Activated CD8-positive, alpha-beta T cell treated with anti-CD3 and anti-CD28 coated beads, Interleukin-2, amount 10 ng/mL, durations not matched to agents 7 days and 5 days (primary cell): Measurements from ENCODE around the gene TTC22. TPM values are rescaled to one million over a fixed set of nuclear protein-coding genes. Genes with fewer than 3 reads are reported as not detected.

Source experiments
- ATAC-seq: fragments of 150-1000 bp; cut with Tn5 transposase; one replicate; pipeline ENCODE4 v1.10.0; 2021; ENCODE audit warnings: moderate library complexity
- CTCF ChIA-PET: fragments of 350-600 bp; sonication (Branson Sonifier 250); formaldehyde crosslinking; loops from one replicate; lab custom pipeline; 2021; ENCODE audit warnings: antibody characterized with exemption; lab: Charles Lee
- POLR2A ChIA-PET: fragments of 350-600 bp; sonication (Branson Sonifier 250); formaldehyde crosslinking; loops from one replicate; lab custom pipeline; 2021; ENCODE audit warnings: antibody characterized with exemption; lab: Charles Lee
- DNase-seq: peaks from one replicate; pipeline ENCODE4 v3.0.0-alpha.2; 2020
- H3K27ac Mint-ChIP-seq: one replicate; pipeline ENCODE4 v1.8.0; 2021; ENCODE audit warnings: mild to moderate bottlenecking, mixed read lengths
- H3K27me3 Mint-ChIP-seq: one replicate; pipeline ENCODE4 v1.8.0; 2021; ENCODE audit warnings: low read depth, mixed read lengths
- H3K36me3 Mint-ChIP-seq: one replicate; pipeline ENCODE4 v1.8.0; 2021; ENCODE audit warnings: low read depth, mixed read lengths
- H3K4me1 Mint-ChIP-seq: one replicate; pipeline ENCODE4 v1.8.0; 2021; ENCODE audit warnings: low read depth, mixed read lengths
- H3K4me3 Mint-ChIP-seq: one replicate; pipeline ENCODE4 v1.8.0; 2021; ENCODE audit warnings: mild to moderate bottlenecking, mixed read lengths
- H3K9me3 Mint-ChIP-seq: one replicate; pipeline ENCODE4 v1.8.0; 2022; ENCODE audit warnings: mixed read lengths; ENCODE audit not compliant: insufficient read depth
- total RNA-seq, 2 experiments: library from RNA; stranded (reverse); gene quantifications; one replicate each; pipeline ENCODE4 v1.2.3, GENCODE V29; 2021

The TTC22 gene
- total RNA-seq, 2 experiments from 2014 or later: 5.0 to 6.5 TPM

GRCh38 chr1:54792686-54793282 lies 8.3 kb downstream of the TTC22 start:
- ChIA-PET CTCF (interaction anchor here (0.6 to 3.0 kb wide), 10 partner anchors 8 to 128 kb away, joined by 3 to 28 read pairs (median 3); partner anchors contain the start of genes TTC22 and TTC4), POLR2A (no interaction called here)
- ATAC-seq (no peak), DNase-seq (no peak)
- H3K4me1 Mint-ChIP-seq: peaks cover 14% of the 10 kb centered on the region
- no peak overlapping the region for H3K4me3 Mint-ChIP-seq
- no peaks in the 10 kb centered on the region for H3K9me3 Mint-ChIP-seq
- no peaks in the 10 kb centered on the region for H3K36me3 Mint-ChIP-seq
- H3K27me3 Mint-ChIP-seq: no peaks in the 10 kb centered on the region
- no peak overlapping the region for H3K27ac Mint-ChIP-seq

- Mint-ChIP-seq H3K27ac (no peak overlapping the region), H3K27me3 (no peaks in the 10 kb centered on the region), H3K4me1 (peaks cover 14% of the 10 kb centered on the region), H3K36me3 (no peaks in the 10 kb centered on the region), H3K9me3 (no peaks in the 10 kb centered on the region), H3K4me3 (no peak overlapping the region)
- DNase-seq (peak; percentile 64), ATAC-seq (no peak)
- CTCF ChIA-PET: interaction anchor here (0.6 to 3.0 kb wide), 9 partner anchors 9 to 127 kb away, joined by 3 to 28 read pairs (median 3); partner anchors contain the start of genes TTC22 and TTC4
- POLR2A ChIA-PET: no interaction called here
Measured at GRCh38 chr1:54791880-54792522, 9.1 kb downstream of the TTC22 start.

DNA sequence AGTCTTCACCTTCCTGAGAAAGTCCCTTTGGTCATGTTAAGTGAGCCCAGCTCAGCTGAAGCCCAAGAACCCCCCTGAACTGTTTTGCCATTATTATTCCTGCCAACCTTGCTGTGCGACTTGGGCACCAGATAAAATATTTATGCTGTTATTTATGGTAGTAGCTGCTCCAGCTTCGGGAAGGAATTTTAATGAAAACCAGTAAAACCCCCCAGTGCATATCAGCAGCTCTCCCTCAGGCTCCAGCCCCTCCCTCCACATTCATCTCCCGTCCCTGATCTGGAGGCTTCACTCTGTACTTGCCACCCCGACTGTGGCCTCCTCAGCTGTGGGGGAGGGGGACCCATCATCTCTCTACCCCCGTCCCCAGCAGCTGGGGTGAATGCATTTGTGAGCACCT lies 12.7 kb downstream of the TTC22 start:
- Mint-ChIP-seq H3K4me1 (peaks cover 5% of the 10 kb centered on the region), H3K4me3 (no peak overlapping the region), H3K27ac (no peak overlapping the region), H3K36me3 (no peaks in the 10 kb centered on the region), H3K9me3 (no peaks in the 10 kb centered on the region), H3K27me3 (no peaks in the 10 kb centered on the region)
- ATAC-seq (no peak), DNase-seq (no peak)
- ChIA-PET CTCF (no interaction called here), POLR2A (no interaction called here)

DNA sequence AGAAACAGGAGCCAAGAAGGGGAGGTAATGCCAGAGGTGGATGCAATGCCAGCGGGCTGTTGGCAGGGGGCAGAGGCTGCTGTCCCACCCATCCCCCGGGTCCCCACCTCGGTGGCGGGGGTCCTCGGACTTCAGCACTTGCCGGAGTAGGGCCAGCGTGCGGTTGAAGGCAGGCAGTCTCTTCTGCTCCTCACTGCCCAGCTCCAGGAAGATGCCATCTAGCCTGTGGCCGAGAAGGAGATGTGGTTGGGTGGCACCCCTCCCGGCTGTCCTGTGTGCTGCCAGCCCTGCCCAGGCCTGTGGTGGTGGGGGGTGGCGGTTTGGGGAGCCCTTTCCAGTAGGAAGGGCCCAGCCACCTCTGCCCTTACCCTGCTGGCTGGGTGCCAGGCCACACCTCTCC lies 13.5 kb downstream of the TTC22 start:
- POLR2A ChIA-PET: no interaction called here
- H3K27me3 Mint-ChIP-seq: no peaks in the 10 kb centered on the region
- ATAC-seq (no peak), DNase-seq (no peak)
- H3K27ac Mint-ChIP-seq: no peak overlapping the region
- no peaks in the 10 kb centered on the region for H3K36me3 Mint-ChIP-seq
- H3K4me1 Mint-ChIP-seq: peaks cover 5% of the 10 kb centered on the region
- CTCF ChIA-PET: no interaction called here
- H3K9me3 Mint-ChIP-seq: no peaks in the 10 kb centered on the region
- H3K4me3 Mint-ChIP-seq: no peak overlapping the region

DNA sequence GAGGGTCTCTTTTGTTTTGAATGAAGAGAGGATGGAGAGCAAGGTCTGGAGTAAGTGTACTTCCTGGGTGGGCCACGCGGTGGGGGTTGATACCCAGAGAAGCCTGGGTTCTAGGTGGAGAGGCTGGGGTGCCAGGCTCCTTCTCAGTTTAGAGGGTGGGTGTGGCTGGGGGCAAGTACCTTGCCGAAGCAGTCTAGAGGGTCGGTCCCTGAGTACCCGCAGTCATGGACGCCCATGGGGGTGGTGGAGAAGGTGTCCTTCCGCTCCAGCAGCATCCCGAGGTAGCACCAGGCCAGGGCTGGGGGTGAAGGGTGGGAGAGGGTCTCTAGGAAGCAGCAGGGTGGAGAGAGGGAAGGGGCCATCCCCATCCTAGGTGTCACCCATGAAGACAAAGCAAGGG lies 14.3 kb downstream of the TTC22 start:
- CTCF ChIA-PET: no interaction called here
- peak overlapping the region; percentile 48 for H3K27ac Mint-ChIP-seq
- no peak overlapping the region for H3K4me3 Mint-ChIP-seq
- DNase-seq (no peak), ATAC-seq (no peak)
- H3K9me3 Mint-ChIP-seq: no peaks in the 10 kb centered on the region
- H3K36me3 Mint-ChIP-seq: no peaks in the 10 kb centered on the region
- H3K27me3 Mint-ChIP-seq: no peaks in the 10 kb centered on the region
- POLR2A ChIA-PET: no interaction called here
- H3K4me1 Mint-ChIP-seq: peaks cover 5% of the 10 kb centered on the region

DNA sequence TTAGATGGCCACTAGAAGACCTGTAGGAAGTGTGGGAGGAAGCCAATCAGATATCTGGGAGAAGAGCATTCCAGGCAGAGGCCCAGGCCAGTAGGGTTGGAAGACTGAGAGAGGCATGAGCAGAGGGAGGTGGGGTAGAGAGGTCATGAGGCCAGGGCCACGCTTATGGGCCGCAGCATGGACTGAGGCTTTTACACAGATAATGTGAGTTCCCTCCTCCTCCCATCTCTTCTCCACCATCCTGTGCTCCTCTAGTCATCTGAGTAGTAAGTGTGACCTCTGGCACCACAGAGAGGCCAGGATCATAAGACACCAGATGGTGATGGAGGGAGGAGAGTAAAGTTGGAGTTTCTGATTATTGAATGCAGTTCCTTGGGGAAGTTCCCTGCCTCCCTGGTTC lies 17.1 kb downstream of the TTC22 start:
- Mint-ChIP-seq H3K27me3 (no peaks in the 10 kb centered on the region), H3K27ac (no peak overlapping the region), H3K9me3 (no peaks in the 10 kb centered on the region), H3K36me3 (no peaks in the 10 kb centered on the region), H3K4me3 (no peak overlapping the region), H3K4me1 (peaks cover 7% of the 10 kb centered on the region)
- DNase-seq (no peak), ATAC-seq (no peak)
- ChIA-PET POLR2A (no interaction called here), CTCF (interaction anchor here (0.8 to 1.3 kb wide), 2 partner anchors 8 to 112 kb away, joined by 3 to 4 read pairs; no protein-coding TSS in a partner anchor)

GRCh38 chr1:54782588-54782987 lies 18.5 kb downstream of the TTC22 start:
- H3K4me1 Mint-ChIP-seq: peaks cover 4% of the 10 kb centered on the region
- no peak overlapping the region for H3K4me3 Mint-ChIP-seq
- DNase-seq: no peak
- no peak overlapping the region for H3K27ac Mint-ChIP-seq
- CTCF ChIA-PET: interaction anchor here (1.0 to 1.3 kb wide), 2 partner anchors 11 to 111 kb away, joined by 3 to 4 read pairs; no protein-coding TSS in a partner anchor
- H3K36me3 Mint-ChIP-seq: no peaks in the 10 kb centered on the region
- no peaks in the 10 kb centered on the region for H3K9me3 Mint-ChIP-seq
- H3K27me3 Mint-ChIP-seq: no peaks in the 10 kb centered on the region
- ATAC-seq: no peak
- POLR2A ChIA-PET: no interaction called here

DNA sequence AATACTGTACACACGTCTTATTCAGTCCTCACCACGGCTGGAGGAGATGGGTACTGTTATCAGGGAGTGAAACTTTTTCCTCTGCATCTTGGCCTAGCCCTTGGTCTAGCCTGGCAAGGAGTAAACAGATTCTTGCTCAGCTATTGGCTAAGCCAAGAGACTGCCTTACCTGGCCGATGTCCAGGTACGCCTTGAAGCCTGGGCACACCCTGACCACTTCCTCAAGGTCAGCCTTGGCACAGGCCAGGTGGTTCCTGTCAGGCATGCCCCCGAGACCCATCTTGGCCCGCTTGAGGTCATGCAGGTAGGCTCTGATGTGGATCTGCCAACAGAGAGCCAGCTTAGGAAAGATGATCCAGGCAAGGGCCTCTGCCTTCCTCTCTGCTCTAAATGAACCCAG lies 19.0 kb downstream of the TTC22 start:
- Mint-ChIP-seq H3K4me3 (no peak overlapping the region), H3K4me1 (peaks cover 4% of the 10 kb centered on the region), H3K36me3 (no peaks in the 10 kb centered on the region), H3K9me3 (no peaks in the 10 kb centered on the region), H3K27me3 (no peaks in the 10 kb centered on the region), H3K27ac (no peak overlapping the region)
- ChIA-PET CTCF (no interaction called here), POLR2A (no interaction called here)
- ATAC-seq (no peak), DNase-seq (no peak)

DNA sequence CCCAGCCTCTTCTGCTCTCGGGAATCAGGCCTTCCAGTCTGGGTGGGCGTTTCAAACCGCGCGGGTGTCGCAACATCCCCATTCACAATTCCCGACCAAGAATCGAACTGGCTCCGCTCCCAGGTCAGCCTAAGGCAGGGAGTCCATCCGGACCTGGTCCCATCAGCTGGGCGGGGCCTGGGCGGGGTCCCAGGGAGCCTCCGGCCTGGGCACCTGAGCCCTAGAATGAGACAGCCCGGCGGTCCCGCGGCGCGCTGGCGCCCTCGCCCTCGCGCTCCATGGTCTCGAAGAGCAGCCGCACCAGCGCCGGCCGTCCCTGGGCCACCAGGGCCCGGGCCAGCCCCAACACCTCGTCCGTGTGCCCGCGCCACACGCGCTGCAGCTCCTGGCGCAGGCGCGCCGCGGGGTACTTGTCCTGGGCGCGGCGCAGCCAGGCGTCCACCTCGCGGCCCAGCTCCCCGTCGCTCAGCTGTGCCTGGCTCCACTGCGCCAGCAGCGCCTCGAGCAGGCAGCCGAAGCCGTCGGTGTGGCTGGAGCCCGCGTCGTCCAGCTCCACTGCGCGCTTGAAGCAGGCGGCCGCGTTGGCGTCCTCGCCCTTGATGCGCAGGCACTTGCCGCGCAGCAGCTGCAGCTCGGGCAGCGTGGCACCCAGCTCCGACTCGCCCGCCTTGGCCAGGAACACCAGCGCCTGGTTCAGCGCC lies 19.9 kb downstream of the TTC22 start:
- no peak overlapping the region for H3K27ac Mint-ChIP-seq
- H3K4me3 Mint-ChIP-seq: no peak overlapping the region

GRCh38 chr1:54777431-54777830 lies 23.7 kb downstream of the TTC22 start:
- H3K9me3 Mint-ChIP-seq: no peaks in the 10 kb centered on the region
- H3K36me3 Mint-ChIP-seq: no peaks in the 10 kb centered on the region
- H3K27ac Mint-ChIP-seq: no peak overlapping the region
- no peak for DNase-seq
- peaks cover 4% of the 10 kb centered on the region for H3K4me1 Mint-ChIP-seq
- CTCF ChIA-PET: interaction anchor here (1.6 kb wide), 1 partner anchor 23 kb away, joined by 4 read pairs; no protein-coding TSS in a partner anchor
- H3K27me3 Mint-ChIP-seq: no peaks in the 10 kb centered on the region
- POLR2A ChIA-PET: no interaction called here
- ATAC-seq: no peak
- no peak overlapping the region for H3K4me3 Mint-ChIP-seq

More for the DNA sequence above, 19.9 kb downstream of the TTC22 start:
- no peaks in the 10 kb centered on the region for H3K9me3 Mint-ChIP-seq
- ChIA-PET POLR2A (no interaction called here), CTCF (no interaction called here)
- H3K27me3 Mint-ChIP-seq: no peaks in the 10 kb centered on the region
- ATAC-seq (no peak), DNase-seq (no peak)
- H3K36me3 Mint-ChIP-seq: no peaks in the 10 kb centered on the region
- peaks cover 4% of the 10 kb centered on the region for H3K4me1 Mint-ChIP-seq

- POLR2A ChIA-PET: no interaction called here
- ATAC-seq: no peak
- CTCF ChIA-PET: interaction anchor here (1.6 kb wide), 1 partner anchor 24 kb away, joined by 4 read pairs; no protein-coding TSS in a partner anchor
Measured at GRCh38 chr1:54777011-54777410, 24.1 kb downstream of the TTC22 start.

More at GRCh38 chr1:54777011-54777410, 24.1 kb downstream of the TTC22 start:
- Mint-ChIP-seq H3K36me3 (no peaks in the 10 kb centered on the region), H3K27me3 (no peaks in the 10 kb centered on the region), H3K27ac (no peak overlapping the region), H3K4me1 (peaks cover 4% of the 10 kb centered on the region), H3K9me3 (no peaks in the 10 kb centered on the region), H3K4me3 (no peak overlapping the region)
- DNase-seq: no peak
